RWPE1 (cell line): Measurements from ENCODE around the gene PAK6.

Experiments
- CTCF ChIA-PET: fragments of 350-600 bp; sonication (Branson Sonifier 250); formaldehyde crosslinking; extraction: SDS; loops from one replicate; lab custom pipeline; 2021; lab: Yijun Ruan, JAX
- POLR2A ChIA-PET: fragments of 400-600 bp; formaldehyde crosslinking; extraction: SDS; loops from one replicate; lab custom pipeline; 2020; ENCODE audit warnings: antibody characterized with exemption; ENCODE audit not compliant: low non-redundant PET; lab: Yijun Ruan, JAX
- DNase-seq: peaks from one replicate; pipeline ENCODE4 v3.0.0; 2012; ENCODE audit warnings: low spot score
- H3K27ac ChIP-seq: fragments of 450-650 bp; 2 replicates; pipeline ENCODE4 v1.5.1; 2017
- CTCF ChIP-seq: fragments of 450-650 bp; conservative IDR thresholded peaks from 2 replicates; pipeline ENCODE4 v1.5.1; 2017; ENCODE audit warnings: low read depth, mild to moderate bottlenecking

PAK6 gene

DNA sequence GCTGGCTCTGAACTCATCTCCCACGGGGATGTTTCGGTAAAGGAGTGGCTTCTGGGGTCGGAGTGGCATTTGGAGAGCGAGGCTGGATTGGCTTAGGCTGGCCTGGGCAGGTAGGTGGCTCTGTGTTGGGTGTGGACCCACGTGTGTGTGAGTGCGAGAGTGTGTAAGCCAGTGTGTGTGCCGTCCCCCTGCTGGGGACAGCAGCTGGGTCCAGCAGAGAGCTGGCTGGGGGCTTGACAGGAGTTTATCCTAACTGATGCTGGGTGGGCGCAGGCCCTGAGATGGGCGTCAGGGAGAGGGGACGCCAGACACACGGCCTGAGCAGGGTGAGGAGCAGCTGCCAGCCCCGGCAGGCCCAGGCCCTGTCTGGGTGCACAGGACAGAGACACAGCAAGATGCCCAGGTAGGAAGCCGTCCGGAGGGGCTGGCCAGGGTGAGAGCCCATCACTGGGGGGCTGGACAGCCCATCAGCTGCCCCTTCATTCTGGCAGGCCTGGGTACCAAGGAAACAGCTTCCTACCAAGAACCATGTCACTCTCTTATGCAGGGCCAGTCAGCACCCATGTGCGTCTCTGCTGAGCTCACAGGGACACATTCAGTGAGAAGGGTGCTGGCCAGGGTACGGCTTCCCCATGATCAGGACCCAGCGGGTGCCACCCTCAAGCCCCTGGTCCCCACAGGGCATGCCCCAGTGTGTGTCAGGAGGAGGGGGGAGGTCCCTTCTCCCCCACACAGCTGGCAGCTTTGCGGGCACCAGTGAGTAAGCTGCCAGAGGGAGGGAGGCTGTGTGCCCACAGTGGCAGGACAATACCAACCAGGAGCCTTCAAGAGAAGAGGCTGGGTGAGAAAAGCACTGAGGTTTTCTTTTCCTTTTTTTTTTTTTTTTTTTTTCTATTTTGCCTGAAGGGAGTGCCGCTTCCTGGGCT lies 1.1 kb downstream of the PAK6 start:
- CTCF ChIA-PET, result interaction anchor here (0.6 to 5.8 kb wide), 7 partner anchors 15 to 400 kb away, joined by 3 to 50 read pairs (median 6); partner anchors contain the start of gene CCDC9B
- peak overlapping the region; percentile 100 for H3K27ac ChIP-seq
- POLR2A ChIA-PET, result interaction anchor here (0.6 to 0.7 kb wide), 2 partner anchors 78 to 329 kb away, joined by 3 to 9 read pairs; partner anchors contain the start of gene RPUSD2
- peak; percentile 79 for DNase-seq
- no peak for TF ChIP-seq CTCF

DNA sequence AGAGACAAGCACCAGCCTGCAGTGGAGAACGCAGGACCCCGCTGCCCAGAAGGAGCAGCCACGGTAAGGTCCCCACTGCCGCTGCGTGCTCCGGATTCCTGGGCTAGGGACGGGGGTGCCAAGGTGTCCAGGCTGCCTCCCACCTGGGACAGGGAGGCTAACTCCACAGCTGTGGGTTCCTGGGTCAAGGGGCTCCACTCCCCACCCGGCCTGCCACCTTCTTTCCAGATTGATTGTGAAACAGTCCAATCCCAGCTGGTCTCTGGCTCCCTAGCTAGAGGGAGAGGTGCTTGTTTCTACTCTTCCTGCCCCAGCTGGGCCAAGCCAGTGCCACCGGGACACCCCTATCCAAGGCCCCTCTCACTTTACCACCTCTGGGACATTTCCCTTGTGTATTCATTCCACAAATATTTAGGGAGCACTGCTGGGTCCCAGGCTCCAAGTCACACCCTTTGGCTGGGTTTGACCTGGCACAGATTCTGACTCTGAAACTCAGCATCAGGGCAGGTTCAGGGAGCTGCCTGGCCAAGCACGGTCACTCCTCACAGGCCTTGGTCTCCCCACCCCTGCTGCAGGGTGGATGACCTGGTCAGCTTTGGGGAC lies 1.9 kb downstream of the PAK6 start:
- no peak for TF ChIP-seq CTCF
- H3K27ac ChIP-seq, result peak overlapping the region; percentile 100
- peak; percentile 60 for DNase-seq
- POLR2A ChIA-PET, result interaction anchor here (0.5 to 1.0 kb wide), 3 partner anchors 8 to 329 kb away, joined by 3 to 9 read pairs (median 5); partner anchors contain the start of gene RPUSD2
- CTCF ChIA-PET, result interaction anchor here (0.6 to 5.8 kb wide), 5 partner anchors 17 to 100 kb away, joined by 3 to 50 read pairs (median 7); partner anchors contain the start of gene CCDC9B

DNA sequence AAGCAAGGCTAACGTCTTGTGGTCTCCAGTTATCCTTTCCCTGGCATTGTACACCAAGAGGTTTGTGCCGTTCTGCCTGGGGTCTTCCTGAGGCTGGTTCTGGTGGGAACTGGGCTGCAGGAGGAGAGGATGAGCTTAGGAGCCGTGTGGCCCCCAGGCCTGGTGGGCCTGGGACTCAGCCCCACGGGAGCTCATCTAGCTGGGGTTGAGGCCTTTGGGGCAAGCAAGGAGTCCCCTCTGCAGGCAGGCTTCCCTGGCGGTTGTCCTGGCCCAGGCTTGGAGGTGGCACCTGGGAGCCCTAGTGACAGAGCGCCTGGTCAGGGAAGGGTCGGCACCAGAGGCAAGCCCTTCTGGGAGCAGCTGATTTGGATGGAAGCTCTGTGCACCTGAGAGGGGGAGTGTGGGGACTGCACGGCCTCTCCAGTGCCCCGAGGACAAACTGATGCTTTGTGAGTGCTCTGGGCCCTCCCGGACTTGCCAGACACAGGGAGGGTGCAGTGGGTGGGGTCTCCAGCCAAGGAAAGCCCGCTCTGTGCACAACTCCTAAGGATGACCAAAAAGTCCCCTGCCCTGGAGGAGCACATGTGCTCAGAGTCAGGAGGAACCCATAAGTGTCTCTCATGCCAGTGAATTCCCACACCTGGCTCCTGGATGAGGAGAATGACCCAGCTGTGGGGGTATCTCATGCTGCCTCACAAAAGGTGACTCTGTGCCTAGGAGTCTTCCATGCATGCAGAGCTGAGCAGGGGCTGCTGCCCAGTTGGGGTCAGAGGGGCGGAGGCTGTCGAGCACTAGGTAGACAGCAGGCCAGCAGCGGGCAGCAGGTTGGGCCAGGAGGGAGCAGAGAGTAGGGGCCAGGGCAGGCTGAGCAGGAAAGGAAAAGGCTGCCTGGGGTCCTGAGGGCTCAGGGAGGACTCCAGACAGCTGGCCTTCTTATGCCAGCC lies 2.7 kb downstream of the PAK6 start:
- ChIA-PET CTCF (interaction anchor here (0.6 to 5.8 kb wide), 6 partner anchors 8 to 102 kb away, joined by 3 to 50 read pairs (median 4); no protein-coding TSS in a partner anchor), POLR2A (interaction anchor here (0.5 to 1.0 kb wide), 3 partner anchors 9 to 201 kb away, joined by 3 to 5 read pairs (median 3); no protein-coding TSS in a partner anchor)
- no peak for DNase-seq
- peak overlapping the region; percentile 100 for H3K27ac ChIP-seq
- no peak for TF ChIP-seq CTCF

DNA sequence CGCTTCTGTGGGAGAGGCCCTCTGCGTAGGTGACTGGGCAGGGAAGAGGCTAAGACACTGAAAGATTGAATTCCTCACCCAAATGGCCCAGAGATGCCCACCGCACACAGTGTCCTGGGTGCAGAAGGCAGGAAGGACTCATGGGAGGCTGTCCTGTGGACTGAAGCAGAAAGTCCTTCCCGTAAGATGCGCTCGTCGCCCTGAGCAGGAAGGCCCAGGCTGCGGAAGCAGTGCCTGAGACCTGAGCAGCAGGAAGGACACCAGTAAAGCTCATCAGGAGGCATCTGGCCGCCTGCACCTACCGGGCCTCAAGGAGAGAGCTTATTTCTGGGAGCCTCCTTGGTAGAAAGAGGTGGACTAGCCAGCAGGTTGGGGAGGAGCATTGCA lies 3.3 kb downstream of the PAK6 start:
- no peak for DNase-seq
- ChIA-PET CTCF (interaction anchor here (0.8 to 5.8 kb wide), 3 partner anchors 25 to 102 kb away, joined by 3 to 50 read pairs (median 4); no protein-coding TSS in a partner anchor), POLR2A (interaction anchor here (0.5 kb wide), 1 partner anchor 157 kb away, joined by 3 read pairs; no protein-coding TSS in a partner anchor)
- TF ChIP-seq CTCF, result no peak
- H3K27ac ChIP-seq, result peak overlapping the region; percentile 100

DNA sequence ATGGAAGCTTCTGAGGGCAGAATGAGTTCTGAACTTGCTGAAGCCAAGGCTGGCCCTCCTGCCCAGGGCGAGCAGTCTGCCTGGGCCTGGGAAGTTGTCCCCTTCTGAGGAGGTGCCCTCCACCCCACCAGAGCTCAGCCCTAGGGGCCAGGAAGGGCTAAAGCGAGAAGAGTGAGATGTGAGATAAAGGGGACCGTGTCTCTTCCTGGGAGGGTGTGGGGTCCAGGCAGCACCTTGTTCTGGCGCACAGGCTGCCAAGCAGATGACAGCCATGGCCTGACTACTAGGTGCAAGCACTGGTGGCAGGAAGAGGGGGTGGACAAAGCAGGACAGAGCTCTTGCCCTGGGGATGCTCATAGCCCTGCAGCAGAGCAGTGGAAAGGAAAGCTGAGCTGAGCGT lies 3.7 kb downstream of the PAK6 start:
- ChIA-PET POLR2A (no interaction called here), CTCF (interaction anchor here (0.8 to 5.8 kb wide), 4 partner anchors 25 to 125 kb away, joined by 3 to 50 read pairs (median 4); no protein-coding TSS in a partner anchor)
- no peak for DNase-seq

More for the DNA sequence above, 3.7 kb downstream of the PAK6 start:
- peak overlapping the region; percentile 100 for H3K27ac ChIP-seq
- TF ChIP-seq CTCF, result no peak
